Ascending aorta (tissue), 2 donors: ENCODE results near the gene TMEM131L. TPM values are rescaled to one million over a fixed set of nuclear protein-coding genes. Genes with fewer than 3 reads are reported as not detected.
A peak's percentile ranks its signal among the peaks of the same experiment; 100 is the strongest.

Experiments used
- DNase-seq, 2 donors: peaks; one replicate each; pipeline ENCODE4 v3.0.0-alpha.2; 2019; ENCODE audit warnings: low spot score in 2 of 2
- H3K27ac ChIP-seq, 2 donors: fragments of 200-600 bp; sonication (generic); one replicate each; pipeline ENCODE4 v1.5.1; 2016 to 2017; ENCODE audit warnings: mild to moderate bottlenecking in 1 of 2
- H3K27me3 ChIP-seq: fragments of 200-600 bp; sonication (generic); one replicate; pipeline ENCODE4 v1.5.1; 2017
- H3K36me3 ChIP-seq, 2 donors: fragments of 200-600 bp; sonication (generic); one replicate each; pipeline ENCODE4 v1.5.1; 2016
- H3K4me1 ChIP-seq, 2 donors: fragments of 200-600 bp; sonication (generic); one replicate each; pipeline ENCODE4 v1.5.1; 2016 to 2017; ENCODE audit warnings: mild to moderate bottlenecking in 1 of 2
- H3K4me3 ChIP-seq, 2 donors: fragments of 200-600 bp; sonication (generic); one replicate each; pipeline ENCODE4 v1.5.1; 2016 to 2017; ENCODE audit warnings: mild to moderate bottlenecking in 1 of 2
- H3K9me3 ChIP-seq, 2 donors: fragments of 200-600 bp; sonication (generic); one replicate each; pipeline ENCODE4 v1.5.1; 2016
- intact Hi-C: fragments of 100-400 bp; cut with DNase I; formaldehyde crosslinking; loops from one replicate; pipeline ENCODE4 v1.15.1; 2023
- total RNA-seq: library from RNA; depleted of rRNA; stranded (reverse); fragments of >200 nt; gene quantifications from one replicate; pipeline ENCODE4 v1.1.0, GENCODE V29; 2016
- TF ChIP-seq, protein P1 (sequence below), 3 experiments: fragments of 200-600 bp in 2 of 3; fragments of 450-650 bp in 1 of 3; sonication (generic) in 2 of 3; IDR thresholded peaks; one replicate each; pipeline ENCODE4 v1.5.1; 2016 to 2019; ENCODE audit warnings: antibody characterized with exemption in 3 of 3, mild to moderate bottlenecking in 1 of 3, moderate library complexity in 1 of 3

TMEM131L gene
- total RNA-seq, 1 donor from 2014 or later, result 6.9 TPM

DNA sequence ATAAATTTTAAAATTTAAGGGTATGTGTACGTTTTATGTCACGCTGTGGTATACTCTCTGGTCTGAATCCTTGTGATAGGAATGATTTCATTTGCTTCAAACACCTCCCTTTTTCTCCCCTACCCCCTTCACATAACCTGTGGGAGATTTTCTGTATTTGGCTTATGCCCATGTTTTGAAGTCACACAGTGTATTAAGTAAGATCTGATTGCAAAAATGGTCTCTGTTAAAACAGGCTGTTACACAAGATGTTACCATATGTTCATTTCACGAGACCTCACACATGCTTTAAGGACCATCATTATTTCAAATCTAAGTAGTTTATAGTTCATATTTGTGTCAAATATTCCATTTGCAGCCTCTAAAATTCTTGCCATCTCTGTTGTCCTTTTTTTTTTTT, 63.5 kb downstream of the TMEM131L start:
- Histone ChIP-seq H3K27ac (no peak overlapping the region), H3K9me3 (no peaks in the 10 kb centered on the region), H3K4me3 (no peak overlapping the region), H3K4me1 (peaks cover 0 to 16% of the 10 kb centered on the region in 2 donors), H3K27me3 (no peaks in the 10 kb centered on the region), H3K36me3 (no peaks in the 10 kb centered on the region)
- intact Hi-C loops, result no loop called here
- TF ChIP-seq, protein P1, sequence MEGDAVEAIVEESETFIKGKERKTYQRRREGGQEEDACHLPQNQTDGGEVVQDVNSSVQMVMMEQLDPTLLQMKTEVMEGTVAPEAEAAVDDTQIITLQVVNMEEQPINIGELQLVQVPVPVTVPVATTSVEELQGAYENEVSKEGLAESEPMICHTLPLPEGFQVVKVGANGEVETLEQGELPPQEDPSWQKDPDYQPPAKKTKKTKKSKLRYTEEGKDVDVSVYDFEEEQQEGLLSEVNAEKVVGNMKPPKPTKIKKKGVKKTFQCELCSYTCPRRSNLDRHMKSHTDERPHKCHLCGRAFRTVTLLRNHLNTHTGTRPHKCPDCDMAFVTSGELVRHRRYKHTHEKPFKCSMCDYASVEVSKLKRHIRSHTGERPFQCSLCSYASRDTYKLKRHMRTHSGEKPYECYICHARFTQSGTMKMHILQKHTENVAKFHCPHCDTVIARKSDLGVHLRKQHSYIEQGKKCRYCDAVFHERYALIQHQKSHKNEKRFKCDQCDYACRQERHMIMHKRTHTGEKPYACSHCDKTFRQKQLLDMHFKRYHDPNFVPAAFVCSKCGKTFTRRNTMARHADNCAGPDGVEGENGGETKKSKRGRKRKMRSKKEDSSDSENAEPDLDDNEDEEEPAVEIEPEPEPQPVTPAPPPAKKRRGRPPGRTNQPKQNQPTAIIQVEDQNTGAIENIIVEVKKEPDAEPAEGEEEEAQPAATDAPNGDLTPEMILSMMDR (IDR thresholded peaks at IDR 0.05), result no peak
- DNase-seq, result no peak

DNA sequence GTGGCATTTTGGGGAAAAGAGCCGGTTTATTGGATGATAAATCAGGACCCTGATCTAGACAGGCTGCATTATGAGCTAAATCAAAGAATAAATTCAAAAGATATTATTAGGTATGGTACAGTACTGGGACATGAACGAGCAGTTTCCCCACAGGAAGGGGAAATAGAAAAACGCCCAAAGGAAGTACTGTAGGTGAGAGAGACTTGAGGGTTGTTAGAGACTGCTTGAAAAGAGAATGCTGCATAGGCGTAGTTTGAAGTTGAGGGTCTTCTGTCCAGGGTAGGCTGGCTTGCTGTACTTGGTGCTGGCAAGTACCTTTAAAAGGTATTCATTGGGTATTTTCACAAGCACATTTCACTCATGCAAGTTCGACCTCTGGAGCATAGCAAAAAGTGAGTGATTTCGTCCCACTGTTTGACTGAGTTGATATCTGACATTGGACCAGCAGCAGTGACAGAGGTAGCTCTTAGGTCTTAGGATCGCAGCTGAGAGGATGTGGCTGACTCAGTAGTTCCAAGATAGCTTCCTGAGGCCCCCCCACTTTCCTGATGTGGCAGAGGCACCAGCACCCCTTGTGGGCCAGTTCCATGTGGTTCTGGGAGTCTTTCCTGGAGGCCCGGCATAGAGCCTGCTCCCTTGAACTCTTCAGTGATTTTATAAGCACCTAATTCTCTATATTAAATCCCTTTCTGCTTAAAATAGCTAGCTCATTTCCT, 64.3 kb downstream of the TMEM131L start:
- H3K36me3 ChIP-seq, result no peaks in the 10 kb centered on the region
- intact Hi-C loops, result no loop called here
- peak overlapping the region; percentile 19 to 20 for H3K27ac ChIP-seq
- H3K4me1 ChIP-seq, result peaks cover 0 to 12% of the 10 kb centered on the region in 2 donors
- TF ChIP-seq, protein P1 (IDR thresholded peaks at IDR 0.05), result no peak
- no peaks in the 10 kb centered on the region for H3K27me3 ChIP-seq
- H3K4me3 ChIP-seq, result no peak overlapping the region
- no peaks in the 10 kb centered on the region for H3K9me3 ChIP-seq
- DNase-seq, result peak in 1 of 2 donors; percentile 31

DNA sequence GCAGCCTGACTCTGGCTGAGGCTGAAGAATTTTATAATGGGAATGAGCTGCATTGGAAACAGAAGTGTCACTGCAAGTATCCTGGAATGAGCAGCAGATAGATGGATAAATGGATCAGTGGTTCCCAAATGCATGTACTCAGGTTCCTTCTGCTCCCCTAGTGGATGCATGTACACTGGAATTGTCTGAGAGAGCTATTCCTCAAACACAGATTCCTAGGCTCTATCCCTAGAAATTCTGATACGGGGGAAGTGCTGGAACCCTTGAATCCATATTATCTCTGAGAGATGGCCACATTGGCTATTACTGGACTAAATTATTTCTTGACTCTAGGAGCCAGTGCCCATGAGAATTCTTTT, 64.8 kb downstream of the TMEM131L start:
- peaks cover 0 to 12% of the 10 kb centered on the region in 2 donors for H3K4me1 ChIP-seq

DNA sequence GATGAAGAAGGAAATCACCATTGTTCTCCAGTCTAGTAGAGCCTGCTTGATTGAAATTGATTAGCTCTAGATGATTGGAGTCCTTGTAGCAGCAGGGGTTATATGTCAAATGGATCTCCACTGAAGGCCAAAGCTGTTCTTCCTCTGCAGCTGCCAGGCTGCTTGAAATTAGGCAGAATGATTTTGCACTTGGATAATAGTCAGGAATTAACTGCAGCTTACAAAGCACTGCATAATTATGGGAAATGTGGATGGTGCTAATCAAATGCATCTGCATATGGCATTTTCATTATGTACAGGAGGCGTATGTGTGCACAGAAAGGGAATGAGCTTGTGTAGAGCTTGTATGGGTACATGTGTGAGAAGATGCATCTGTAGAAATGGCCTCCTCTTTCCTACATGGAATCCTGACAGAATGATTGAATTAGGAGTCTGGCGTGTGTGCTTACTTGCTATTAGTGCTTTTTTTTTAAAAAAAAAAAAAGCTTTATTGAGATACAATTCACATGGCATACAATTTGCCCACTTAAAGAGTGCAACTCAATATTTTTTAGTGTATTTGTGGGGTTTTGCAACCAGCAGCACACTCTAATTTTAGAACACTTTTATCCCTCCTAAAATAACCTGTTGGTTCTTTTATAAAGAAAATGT, 65.9 kb downstream of the TMEM131L start:
- H3K36me3 ChIP-seq, result no peaks in the 10 kb centered on the region
- H3K9me3 ChIP-seq, result no peaks in the 10 kb centered on the region
- H3K27me3 ChIP-seq, result no peaks in the 10 kb centered on the region
- peaks cover 0 to 12% of the 10 kb centered on the region in 2 donors for H3K4me1 ChIP-seq
- no peak overlapping the region for H3K27ac ChIP-seq
- H3K4me3 ChIP-seq, result no peak overlapping the region
- TF ChIP-seq, protein P1 (IDR thresholded peaks at IDR 0.05), result no peak
- intact Hi-C loops, result no loop called here
- DNase-seq, result no peak

More for the DNA sequence above, 64.8 kb downstream of the TMEM131L start:
- no peaks in the 10 kb centered on the region for H3K9me3 ChIP-seq
- no peak overlapping the region for H3K4me3 ChIP-seq
- H3K27me3 ChIP-seq, result no peaks in the 10 kb centered on the region
- H3K27ac ChIP-seq, result peak overlapping the region in 1 of 2 donors; percentile 20
- H3K36me3 ChIP-seq, result no peaks in the 10 kb centered on the region
- intact Hi-C loops, result no loop called here
- TF ChIP-seq, protein P1 (IDR thresholded peaks at IDR 0.05), result no peak
- no peak for DNase-seq

DNA sequence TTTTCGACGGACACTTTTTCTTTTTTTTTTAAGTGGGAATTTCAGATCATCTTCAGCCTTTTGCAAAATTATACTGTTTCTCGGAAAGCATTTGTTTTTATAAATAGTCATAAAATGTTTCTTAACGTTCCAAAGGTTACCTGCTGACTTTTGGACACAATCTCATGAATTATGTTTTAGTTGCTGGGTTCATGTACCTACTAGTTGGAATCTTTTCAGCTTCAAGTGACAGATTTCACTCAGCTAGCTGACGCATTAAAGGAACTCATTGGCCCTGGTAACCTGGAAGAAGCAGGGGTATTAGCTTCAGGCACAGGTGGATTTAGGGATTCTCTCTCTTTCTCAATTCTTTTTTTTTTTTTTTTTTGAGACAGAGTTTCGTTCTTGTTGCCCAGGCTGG, 66.5 kb downstream of the TMEM131L start:
- H3K27me3 ChIP-seq, result no peaks in the 10 kb centered on the region
- no peaks in the 10 kb centered on the region for H3K9me3 ChIP-seq
- H3K27ac ChIP-seq, result no peak overlapping the region
- TF ChIP-seq, protein P1 (IDR thresholded peaks at IDR 0.05), result no peak
- H3K4me1 ChIP-seq, result peaks cover 0 to 17% of the 10 kb centered on the region in 2 donors
- H3K4me3 ChIP-seq, result no peak overlapping the region
- no peak for DNase-seq
- intact Hi-C loops, result no loop called here
- H3K36me3 ChIP-seq, result no peaks in the 10 kb centered on the region
